Measurements from ENCODE around the gene PCDH9. TPM values are rescaled to one million over a fixed set of nuclear protein-coding genes. Genes with fewer than 3 reads are reported as not detected.

The PCDH9 gene
- total and polyA plus RNA-seq, 2 experiments from 2014 or later: 0.56 to 0.76 TPM

DNA sequence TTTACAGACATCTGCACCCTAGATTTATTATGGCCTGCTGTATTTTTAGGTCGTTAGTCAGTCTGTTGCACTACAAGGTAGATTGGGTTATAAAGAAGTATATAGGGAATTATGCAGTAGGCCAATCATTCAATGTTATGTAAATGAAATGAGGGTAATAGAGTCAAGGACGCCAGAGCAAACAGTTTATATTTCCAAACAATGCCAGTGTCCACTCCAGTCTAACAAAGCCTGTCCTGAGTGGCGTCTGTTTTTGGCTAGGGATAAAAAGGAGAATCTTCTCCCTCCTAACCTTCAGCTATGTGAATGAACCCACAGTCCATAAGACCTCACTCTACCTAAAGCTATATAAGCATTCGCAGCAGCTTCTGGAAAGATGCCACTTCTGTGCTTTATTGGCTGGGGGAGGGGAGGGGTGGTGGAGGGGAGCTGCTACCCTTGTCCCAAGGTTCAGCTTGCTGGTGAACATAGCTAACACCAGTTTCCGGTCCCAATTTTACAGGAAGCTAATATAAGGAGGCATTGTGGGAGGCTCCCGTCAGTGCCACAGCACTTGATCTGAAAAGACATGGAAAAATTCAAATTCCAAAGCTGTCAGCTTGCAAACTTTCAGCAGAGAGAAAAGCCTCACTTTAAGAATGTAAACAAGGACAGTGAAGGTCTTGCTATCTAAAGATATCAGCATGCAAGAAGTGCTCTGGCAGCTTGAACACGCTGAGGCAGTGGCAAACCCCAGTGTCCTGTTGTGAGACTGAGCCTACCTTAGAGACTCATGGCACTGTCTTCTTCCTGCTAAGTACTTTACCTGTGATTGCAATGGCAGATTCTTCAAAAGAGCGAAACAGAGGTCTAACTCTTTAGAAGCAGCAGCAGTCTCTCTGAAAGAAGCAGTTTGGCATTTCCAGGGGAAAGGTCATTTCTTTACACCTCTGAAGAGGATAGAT, 369.9 kb downstream of the PCDH9 start:
- in situ Hi-C loops (cut with MboI): no loop called here
- no peak overlapping the region for H2AFZ ChIP-seq

DNA sequence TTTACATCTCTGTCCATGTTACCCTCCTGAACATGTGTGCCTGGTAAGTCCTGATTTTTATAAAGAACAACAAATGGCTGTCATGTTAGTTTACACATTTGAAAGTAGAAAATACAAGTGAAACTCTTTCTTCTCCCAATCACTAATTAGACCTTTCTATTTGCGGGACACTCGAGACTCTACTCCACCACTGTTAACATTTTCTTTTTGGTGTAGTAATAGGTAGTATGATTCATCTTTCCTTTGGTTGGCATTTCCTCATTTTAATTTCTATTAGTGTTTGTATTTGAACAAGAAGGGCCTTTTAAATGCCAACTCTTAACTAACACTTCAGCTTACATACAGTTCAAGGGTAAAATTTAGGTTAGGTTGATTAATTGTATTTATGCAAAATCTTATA, 371.1 kb downstream of the PCDH9 start:
- H2AFZ ChIP-seq: no peak overlapping the region
- no peaks in the 10 kb centered on the region for H3K79me2 ChIP-seq (ENCODE audit: insufficient read depth)
- no peaks in the 10 kb centered on the region for H3K9me2 ChIP-seq (ENCODE audit: insufficient read depth)
- no peaks in the 10 kb centered on the region for H3F3A ChIP-seq (ENCODE audit: insufficient read depth)
- H3K27me3 ChIP-seq (replicated peaks; ENCODE audit: insufficient read depth): no peaks in the 10 kb centered on the region
- no peaks in the 10 kb centered on the region for H3K36me3 ChIP-seq (ENCODE audit: low read depth)
- in situ Hi-C loops (cut with MboI): no loop called here
- H3K4me2 ChIP-seq (ENCODE audit: unreplicated experiment): no peak overlapping the region
- peaks cover 3% of the 10 kb centered on the region for H3K9me3 ChIP-seq (ENCODE audit: low read depth)
- H3K4me1 ChIP-seq (ENCODE audit: insufficient read depth): no peaks in the 10 kb centered on the region
- no peak overlapping the region for H3K4me3 ChIP-seq
- TF ChIP-seq EZH2 (IDR thresholded peaks at IDR 0.05; ENCODE audit: insufficient read depth, poor library complexity, severe bottlenecking) (no peak), EZH2phosphoT487 (IDR thresholded peaks at IDR 0.05; ENCODE audit: insufficient read depth, low read depth) (no peak)
- WGBS, 2 experiments (ENCODE audit: low coverage in 1 of 2, low lambda C conversion rate in 2 of 2, missing lambda C conversion rate in 2 of 2): 49 to 72% methylated on average over 2 of the region's 2 CpGs
- H3K27ac ChIP-seq: no peak overlapping the region
- H4K20me1 ChIP-seq (ENCODE audit: insufficient read depth): no peaks in the 10 kb centered on the region
- DNase-seq: no peak
- no peak overlapping the region for H3K9ac ChIP-seq

More for the DNA sequence above, 369.9 kb downstream of the PCDH9 start:
- Histone ChIP-seq H3K27ac (no peak overlapping the region), H3K9me2 (ENCODE audit: insufficient read depth) (no peaks in the 10 kb centered on the region), H4K20me1 (ENCODE audit: insufficient read depth) (no peaks in the 10 kb centered on the region), H3K9ac (no peak overlapping the region), H3K4me3 (no peak overlapping the region), H3F3A (ENCODE audit: insufficient read depth) (no peaks in the 10 kb centered on the region), H3K79me2 (ENCODE audit: insufficient read depth) (no peaks in the 10 kb centered on the region), H3K27me3 (replicated peaks; ENCODE audit: insufficient read depth) (no peaks in the 10 kb centered on the region), H3K4me2 (ENCODE audit: unreplicated experiment) (no peak overlapping the region), H3K9me3 (ENCODE audit: low read depth) (peaks cover 1% of the 10 kb centered on the region), H3K4me1 (ENCODE audit: insufficient read depth) (no peaks in the 10 kb centered on the region), H3K36me3 (ENCODE audit: low read depth) (no peaks in the 10 kb centered on the region)
- TF ChIP-seq EZH2phosphoT487 (IDR thresholded peaks at IDR 0.05; ENCODE audit: insufficient read depth, low read depth): no peak
- no peak for TF ChIP-seq EZH2 (IDR thresholded peaks at IDR 0.05; ENCODE audit: insufficient read depth, poor library complexity, severe bottlenecking)
- no peak for DNase-seq
- 10 to 21% methylated on average over 8 of the region's 8 CpGs for WGBS, 2 experiments (ENCODE audit: low coverage in 1 of 2, low lambda C conversion rate in 2 of 2, missing lambda C conversion rate in 2 of 2)

DNA sequence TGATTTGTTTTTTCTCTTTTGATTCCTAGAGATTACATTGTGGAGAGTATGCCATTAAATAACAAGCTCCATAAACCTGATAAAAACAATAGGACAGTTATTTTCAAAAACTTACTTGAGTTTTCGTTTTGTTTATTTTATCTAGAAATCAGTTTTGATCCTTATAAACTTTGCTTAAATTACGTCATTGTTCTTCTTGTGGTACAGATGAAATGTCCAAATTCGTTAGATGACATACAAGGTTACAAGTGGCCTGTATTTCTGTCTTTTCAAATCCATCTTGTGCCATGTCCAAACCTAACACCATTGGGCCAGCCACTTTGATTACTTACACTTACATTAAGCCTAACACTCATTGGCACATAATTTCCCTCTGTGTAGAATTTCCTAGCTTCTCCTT, 372.0 kb downstream of the PCDH9 start:
- in situ Hi-C loops (cut with MboI): no loop called here
- Histone ChIP-seq H3K36me3 (ENCODE audit: low read depth) (no peaks in the 10 kb centered on the region), H3K79me2 (ENCODE audit: insufficient read depth) (no peaks in the 10 kb centered on the region), H3K9me2 (ENCODE audit: insufficient read depth) (no peaks in the 10 kb centered on the region), H2AFZ (no peak overlapping the region), H3K9ac (no peak overlapping the region), H3F3A (ENCODE audit: insufficient read depth) (no peaks in the 10 kb centered on the region), H3K9me3 (ENCODE audit: low read depth) (peaks cover 3% of the 10 kb centered on the region), H4K20me1 (ENCODE audit: insufficient read depth) (no peaks in the 10 kb centered on the region), H3K4me2 (ENCODE audit: unreplicated experiment) (no peak overlapping the region), H3K4me1 (ENCODE audit: insufficient read depth) (no peaks in the 10 kb centered on the region), H3K4me3 (no peak overlapping the region), H3K27me3 (replicated peaks; ENCODE audit: insufficient read depth) (no peaks in the 10 kb centered on the region), H3K27ac (no peak overlapping the region)
- 10 to 14% methylated on average over 3 of the region's 3 CpGs for WGBS, 2 experiments (ENCODE audit: low coverage in 1 of 2, low lambda C conversion rate in 2 of 2, missing lambda C conversion rate in 2 of 2)
- no peak for TF ChIP-seq EZH2phosphoT487 (IDR thresholded peaks at IDR 0.05; ENCODE audit: insufficient read depth, low read depth)
- no peak for TF ChIP-seq EZH2 (IDR thresholded peaks at IDR 0.05; ENCODE audit: insufficient read depth, poor library complexity, severe bottlenecking)
- no peak for DNase-seq

DNA sequence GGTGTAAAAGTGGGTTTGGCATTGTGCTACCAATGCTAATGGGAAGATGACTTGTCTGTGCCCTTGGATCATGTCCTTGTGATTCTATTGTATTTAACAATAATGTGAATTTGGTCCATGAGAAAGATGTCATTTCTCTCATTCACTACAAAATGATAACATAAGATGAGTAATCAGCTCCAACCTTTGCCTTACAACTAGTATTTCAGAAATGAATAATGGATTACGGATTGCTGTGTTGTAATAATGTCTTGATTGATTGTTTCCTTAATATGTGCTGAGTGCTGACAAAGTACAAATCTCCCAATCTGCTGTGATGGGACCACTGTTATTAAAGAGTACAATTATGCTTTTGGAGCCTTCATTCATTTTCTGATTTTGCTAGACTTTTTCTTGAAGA, 375.0 kb downstream of the PCDH9 start:
- Histone ChIP-seq H3F3A (ENCODE audit: insufficient read depth) (no peaks in the 10 kb centered on the region), H3K27ac (no peak overlapping the region), H2AFZ (no peak overlapping the region), H3K4me1 (ENCODE audit: insufficient read depth) (no peaks in the 10 kb centered on the region), H3K27me3 (replicated peaks; ENCODE audit: insufficient read depth) (no peaks in the 10 kb centered on the region), H3K4me2 (ENCODE audit: unreplicated experiment) (no peak overlapping the region), H3K4me3 (no peak overlapping the region), H3K79me2 (ENCODE audit: insufficient read depth) (no peaks in the 10 kb centered on the region), H3K9me3 (ENCODE audit: low read depth) (peaks cover 3% of the 10 kb centered on the region), H3K36me3 (ENCODE audit: low read depth) (no peaks in the 10 kb centered on the region), H3K9me2 (ENCODE audit: insufficient read depth) (no peaks in the 10 kb centered on the region), H3K9ac (no peak overlapping the region), H4K20me1 (ENCODE audit: insufficient read depth) (no peaks in the 10 kb centered on the region)
- in situ Hi-C loops (cut with MboI): no loop called here
- WGBS, 2 experiments (ENCODE audit: low coverage in 1 of 2, low lambda C conversion rate in 2 of 2, missing lambda C conversion rate in 2 of 2): 0 to 4% methylated on average over 1 of the region's 1 CpG
- no peak for DNase-seq
- TF ChIP-seq EZH2 (IDR thresholded peaks at IDR 0.05; ENCODE audit: insufficient read depth, poor library complexity, severe bottlenecking) (no peak), EZH2phosphoT487 (IDR thresholded peaks at IDR 0.05; ENCODE audit: insufficient read depth, low read depth) (no peak)
